Fibroblast of skin of right biceps (primary cell): ENCODE results near the gene MGAT4A.
"Not testable (repeated sequence)": the region's sequence is repeated elsewhere in the genome, so short reads cannot be mapped to it uniquely, and the experiment has no call there.

Source experiments
- DNase-seq: peaks from one replicate; pipeline ENCODE4 v3.0.0-alpha.2; 2013

Gene MGAT4A

DNA sequence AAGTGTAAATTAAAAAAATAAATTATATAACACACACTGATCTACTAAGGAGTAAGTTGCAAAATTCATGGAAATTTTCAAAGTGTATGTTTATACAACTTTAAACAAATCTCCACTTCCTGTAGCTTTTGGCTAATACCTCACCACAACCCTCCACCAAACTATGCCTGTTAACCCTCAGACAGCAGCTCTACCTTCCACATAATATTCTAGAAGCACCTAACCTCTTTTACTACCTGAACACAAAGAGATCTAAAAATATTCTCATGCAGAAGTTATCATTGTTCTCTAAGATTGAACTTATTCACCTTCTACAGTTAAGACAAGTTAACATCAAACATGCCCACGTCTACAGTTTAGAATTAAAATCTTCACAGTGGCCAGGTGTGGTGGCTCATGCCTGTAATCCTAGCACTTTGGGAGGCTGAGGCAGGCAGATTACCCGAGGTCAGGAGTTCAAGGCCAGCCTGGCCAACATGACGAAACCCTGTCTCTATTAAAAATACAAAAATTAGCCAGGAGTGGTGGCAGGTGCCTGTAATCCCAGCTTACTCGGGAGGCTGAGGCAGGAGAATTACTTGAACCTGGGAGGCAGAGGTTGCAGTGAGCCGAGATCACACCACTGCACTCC lies 2.7 kb downstream of the MGAT4A start:
- DNase-seq = not testable (repeated sequence)

DNA sequence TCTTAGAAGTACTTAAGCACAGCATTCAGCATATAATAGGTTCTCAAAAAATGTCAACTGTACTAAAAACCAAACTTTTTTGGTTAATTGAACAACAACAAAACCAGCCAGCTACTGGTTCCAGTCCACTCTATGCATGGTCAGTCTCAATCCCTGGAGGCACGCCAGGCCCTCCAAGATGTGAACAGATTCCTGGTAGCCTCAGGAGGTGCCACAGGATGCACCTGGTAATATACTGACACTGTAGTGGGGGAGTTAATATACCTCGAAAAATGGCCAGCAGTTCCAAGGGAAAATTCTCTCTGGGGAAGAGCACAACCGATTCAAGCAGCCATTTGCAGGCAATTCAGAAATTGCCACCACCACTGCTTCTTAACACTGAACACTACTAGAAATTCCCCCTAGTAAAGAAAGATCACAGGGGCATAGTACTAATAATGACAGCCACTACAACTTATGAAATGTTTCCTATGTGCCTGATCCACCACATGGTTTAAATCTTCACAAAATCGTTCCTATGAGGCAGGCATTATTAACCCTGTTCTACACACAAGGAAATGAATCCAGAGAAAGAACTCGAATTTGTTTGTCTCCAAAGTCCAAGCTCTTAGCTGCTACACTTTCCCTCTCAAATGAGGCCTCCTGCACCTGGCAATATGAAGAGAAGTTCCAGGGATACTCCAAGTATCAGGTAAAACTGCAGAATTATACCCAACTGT lies 3.4 kb downstream of the MGAT4A start:
- DNase-seq = no peak

DNA sequence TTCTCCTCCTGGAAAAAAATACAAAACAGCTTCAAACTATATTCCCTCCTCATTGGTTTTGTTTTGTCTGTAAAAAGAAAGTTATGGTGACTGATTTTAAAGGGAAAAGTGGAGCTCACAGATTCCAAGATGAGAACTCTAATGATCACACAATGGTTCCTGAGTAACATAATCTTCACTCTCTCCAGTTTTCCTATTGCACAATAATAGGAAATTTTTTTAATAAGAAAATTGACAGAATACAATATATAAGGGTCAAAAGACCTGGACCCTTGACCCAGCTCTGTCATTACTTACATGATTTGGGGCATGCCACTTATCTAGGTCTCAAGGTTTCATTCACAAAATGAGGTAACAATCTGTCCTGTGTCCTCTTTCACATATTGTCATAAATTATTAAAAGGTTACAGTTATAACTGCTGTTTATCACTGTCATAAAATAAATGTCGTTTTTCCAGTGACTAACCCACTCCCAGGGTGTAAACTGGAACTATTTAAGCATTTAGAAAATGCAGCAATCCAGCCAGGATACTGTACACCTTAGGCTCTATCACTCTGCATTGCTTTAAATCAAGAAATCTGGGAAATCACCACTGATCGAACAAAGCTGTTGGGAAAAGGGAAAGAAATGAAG lies 4.1 kb downstream of the MGAT4A start:
- no peak for DNase-seq

DNA sequence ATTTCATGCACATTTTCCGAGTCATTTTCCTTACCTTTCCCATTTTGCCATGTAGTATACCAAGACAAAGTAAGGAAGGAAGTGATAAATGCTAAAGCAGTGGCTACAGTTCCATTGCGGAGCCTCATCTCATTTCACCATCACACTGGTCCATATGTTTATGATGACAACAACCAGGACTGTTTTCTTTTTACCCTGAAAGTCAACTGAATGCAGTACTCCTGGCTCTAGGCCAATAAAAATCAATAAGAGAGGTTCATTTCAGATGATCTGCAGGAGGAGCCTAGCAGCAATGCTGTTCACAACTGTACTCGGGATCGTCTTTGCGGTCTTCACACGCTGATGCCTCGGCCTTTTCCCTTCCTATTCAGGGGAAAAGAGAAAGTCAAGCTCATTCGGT lies 4.7 kb downstream of the MGAT4A start:
- DNase-seq = no peak

DNA sequence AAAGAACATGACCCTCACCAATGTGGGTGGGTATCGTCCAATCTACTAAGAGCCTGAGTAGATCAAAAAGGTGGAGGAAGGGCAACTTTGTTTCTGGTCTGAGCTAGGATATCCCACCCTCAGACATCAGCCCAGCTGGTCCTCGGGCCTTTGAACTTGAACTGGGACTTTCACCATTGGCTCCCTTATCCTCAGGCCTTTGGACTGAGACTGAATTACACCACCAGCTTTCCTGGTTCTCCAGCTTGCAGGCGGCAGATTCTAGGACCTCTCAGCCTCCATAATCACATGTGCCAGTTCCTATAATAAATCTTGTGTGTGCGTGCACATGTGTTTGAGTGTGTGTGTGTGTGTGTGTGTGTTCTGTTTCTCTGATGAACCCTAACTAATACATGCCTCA lies 10.6 kb downstream of the MGAT4A start:
- no peak for DNase-seq

DNA sequence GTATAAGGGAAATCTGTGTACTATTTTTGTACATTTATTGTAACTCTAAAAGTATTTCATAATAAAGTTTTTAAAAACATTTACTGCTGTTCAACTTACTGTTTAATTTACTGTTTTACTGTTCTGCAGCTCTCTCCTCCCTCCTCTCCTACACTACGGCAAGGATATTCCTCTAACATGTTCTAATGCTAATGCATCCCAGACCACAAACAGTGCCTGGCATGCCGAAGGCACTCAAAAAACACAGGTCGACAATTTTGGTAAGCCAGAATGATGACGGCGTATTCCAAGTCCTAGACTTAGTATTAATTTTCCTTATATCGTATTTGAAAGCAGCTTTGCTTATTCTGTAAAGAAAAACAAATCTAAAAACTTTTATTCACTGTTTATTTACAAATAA lies 13.3 kb downstream of the MGAT4A start:
- DNase-seq = no peak

DNA sequence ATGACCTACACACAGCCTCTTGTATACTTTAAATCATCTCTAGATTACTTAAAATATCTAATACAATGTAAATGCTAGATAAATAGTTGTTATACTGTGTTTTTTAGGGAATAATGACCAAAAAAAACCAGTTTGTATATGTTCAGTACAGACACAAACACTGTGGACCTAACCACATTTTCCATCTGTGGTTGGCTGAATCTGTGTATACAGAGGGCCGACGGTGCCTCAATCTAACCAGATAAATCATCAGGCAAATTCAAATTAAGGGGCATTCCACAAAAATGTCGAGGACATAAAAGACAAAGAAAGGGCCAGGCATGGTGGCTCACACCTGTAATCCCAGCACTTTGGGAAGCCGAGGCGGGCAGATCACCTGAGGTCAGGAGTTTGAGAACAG lies 14.1 kb downstream of the MGAT4A start:
- DNase-seq = no peak

DNA sequence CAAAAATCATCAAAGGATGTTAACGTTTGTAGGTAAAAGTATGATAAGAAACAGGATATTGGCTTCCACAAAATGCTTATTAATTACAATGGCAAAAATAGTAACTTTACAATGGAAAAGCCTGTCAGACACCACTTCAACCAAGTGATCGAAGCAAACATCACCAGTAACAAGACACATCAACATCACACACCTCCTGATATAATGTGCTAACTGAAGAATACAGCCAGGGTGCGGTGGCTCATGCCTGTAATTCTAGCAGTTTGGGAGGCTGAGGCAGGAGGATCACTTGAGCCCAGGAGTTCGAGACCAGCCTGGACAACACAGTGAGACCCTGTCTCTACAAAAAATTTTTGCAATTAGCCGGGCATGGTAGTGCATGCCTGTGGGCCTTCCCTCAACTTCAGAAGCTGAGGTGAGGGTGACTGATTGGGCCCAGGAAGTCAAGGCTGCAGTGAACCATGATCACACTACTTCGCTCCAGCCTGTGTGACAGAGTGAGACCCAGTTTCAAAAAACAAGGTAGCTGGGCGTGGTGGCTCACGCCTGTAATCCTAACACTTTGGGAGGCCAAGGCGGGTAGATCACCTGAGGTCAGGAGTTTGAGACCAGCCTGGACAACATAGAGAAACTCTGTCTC lies 15.0 kb downstream of the MGAT4A start:
- DNase-seq = no peak

DNA sequence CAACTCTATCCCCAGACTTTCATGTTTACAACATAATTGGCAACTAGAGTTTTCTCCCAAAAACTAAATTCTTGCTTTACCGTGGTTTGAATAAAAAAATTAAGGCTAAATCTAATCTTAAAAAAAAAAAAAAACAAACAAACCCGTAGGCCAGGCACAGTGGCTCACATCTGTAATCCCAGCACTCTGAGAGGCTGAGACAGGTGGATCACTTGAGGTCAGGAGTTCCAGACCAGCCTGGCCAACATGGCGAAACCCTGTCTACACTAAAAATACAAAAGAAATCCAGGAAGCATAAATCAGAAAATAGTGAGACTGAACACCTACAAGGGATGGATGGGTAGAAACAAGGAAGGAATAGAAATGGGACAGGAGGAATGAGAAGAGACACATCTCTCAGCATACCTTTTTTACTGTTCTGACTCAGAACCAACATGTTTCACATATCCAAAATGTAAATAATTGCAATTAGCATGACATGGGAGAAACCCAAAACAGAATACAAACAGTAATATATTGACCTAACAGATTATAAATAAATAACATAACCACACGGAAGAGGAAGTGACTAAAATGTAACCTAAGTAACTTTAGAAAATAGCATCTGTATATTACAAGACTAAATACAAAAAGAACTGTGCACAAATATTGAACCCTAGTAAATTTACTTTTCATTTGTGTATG lies 17.5 kb downstream of the MGAT4A start:
- no peak for DNase-seq

DNA sequence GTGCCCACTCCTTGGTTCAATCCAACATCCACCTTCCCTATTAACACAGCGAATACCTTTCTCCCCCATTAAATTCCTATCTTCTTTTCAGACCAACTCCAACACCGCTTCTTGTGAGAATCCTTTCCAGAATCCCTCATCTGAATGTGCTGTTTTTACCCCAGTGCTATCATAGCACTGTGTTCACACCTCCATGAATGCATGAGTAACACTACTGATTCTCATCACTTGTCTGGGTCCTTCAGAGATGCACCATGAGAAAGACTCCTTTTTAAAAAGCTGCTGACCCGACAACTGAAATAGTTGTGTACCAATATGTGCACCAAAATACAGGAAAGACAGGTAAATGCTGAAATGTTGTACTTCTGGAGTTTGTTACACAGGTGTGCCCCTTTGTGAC lies 18.8 kb downstream of the MGAT4A start:
- no peak for DNase-seq

DNA sequence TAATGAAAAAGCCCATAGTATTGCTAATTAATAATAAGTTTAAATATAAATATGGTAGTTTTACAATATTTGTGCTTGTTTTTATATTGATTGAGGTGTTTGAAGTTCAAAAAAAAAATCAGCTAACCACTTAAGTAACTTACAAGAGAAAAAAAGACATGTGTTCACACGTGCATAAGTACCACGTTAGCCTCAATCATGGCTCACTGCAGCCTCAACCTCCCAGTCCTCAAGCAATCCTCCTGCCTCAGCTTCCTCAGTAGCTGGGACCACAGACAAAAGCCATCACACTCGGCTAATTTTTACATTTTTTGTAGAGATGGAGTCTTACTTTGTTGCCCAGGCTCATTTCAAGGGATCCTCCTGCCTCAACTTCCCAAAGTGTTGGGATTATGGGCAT lies 19.4 kb downstream of the MGAT4A start:
- no peak for DNase-seq

DNA sequence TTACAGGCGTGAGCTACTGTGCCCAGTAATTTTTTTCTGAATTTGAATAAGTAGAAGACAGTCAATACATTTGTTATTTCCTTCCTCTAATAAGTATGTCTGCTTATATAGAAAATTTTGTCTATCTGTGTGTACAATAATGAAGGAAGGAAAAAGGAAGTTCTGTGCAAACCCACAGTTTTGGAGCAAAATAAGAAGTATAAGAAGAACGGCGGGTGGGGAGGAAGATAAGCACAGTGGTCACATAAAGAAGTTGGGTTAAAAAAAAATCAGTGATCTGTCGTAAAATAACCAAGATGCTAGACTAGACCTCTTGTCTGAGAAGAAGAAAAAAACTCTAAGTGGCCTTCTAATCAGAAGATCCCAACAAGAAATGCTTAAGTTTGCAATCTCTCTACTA lies 20.2 kb downstream of the MGAT4A start:
- no peak for DNase-seq

DNA sequence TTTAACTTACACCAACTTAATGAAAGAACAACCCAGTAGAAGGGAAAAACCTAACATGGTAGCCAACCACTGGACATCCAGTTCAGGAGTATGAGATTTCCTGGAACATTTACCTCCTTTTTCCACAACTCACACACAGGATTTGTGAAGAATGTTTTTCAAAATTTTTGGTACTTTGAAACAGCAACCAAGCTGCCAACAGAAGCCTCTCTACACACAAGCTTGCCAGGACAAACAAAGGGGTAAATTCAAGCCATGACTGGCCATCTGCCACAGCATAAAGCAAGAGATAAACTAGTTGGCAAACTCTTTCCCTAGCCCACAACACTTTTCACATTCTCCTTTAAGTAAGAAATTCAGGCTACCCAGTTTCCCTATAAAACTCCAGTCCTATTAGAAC lies 21.4 kb downstream of the MGAT4A start:
- no peak for DNase-seq

DNA sequence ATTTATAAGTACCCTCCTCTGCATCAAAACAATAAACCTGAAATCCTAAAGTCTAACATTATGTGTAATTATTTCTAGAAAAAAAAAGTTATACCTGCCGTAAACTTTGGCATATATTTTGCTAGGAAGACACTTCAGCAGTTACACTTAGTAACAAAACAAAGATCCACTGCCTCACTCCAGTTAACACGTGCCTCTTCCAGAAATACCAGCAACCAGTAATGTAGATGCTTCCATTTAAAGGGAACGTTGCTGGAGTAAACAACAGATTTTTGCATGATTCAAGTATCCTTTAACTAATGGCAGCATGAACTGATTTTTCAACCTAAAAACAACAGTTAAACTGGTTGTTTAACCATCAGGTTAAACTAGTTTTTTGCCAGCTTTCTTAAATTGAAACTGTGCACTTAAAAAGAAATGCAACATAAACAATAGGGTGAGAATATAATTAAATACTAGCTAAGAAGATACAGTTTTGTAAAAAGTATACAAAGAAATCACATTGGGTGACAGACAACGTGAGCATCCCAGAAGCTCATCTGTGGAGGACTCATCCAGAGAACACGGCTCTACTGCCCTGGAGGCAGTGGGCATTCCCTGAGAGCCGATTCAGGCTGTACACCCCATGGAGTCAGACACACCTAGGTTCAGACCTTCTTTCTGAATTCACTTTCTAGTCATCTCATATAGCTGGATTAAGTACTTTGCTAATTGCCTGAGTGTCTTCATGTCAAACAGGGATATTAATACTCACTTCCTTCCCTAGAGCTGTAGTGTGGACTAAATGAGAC lies 22.3 kb downstream of the MGAT4A start:
- DNase-seq = no peak

DNA sequence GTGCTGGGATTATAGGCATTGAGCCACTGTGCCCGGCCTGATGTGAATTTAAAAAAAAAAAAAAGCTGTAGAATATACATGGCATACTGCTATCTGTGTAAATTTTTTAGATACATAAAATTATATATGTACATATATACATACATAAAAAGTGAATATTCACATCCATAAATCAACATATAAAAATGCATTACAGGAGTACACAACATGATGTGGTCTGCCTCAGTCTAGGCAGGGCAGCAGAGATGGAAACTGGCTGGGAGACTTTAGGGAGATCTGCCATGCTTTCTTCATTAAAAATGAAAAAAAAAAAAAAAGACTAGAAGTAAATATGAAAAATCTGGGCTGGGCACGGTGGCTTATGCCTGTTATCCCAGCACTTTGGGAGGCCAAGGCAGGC lies 24.3 kb downstream of the MGAT4A start:
- no peak for DNase-seq

DNA sequence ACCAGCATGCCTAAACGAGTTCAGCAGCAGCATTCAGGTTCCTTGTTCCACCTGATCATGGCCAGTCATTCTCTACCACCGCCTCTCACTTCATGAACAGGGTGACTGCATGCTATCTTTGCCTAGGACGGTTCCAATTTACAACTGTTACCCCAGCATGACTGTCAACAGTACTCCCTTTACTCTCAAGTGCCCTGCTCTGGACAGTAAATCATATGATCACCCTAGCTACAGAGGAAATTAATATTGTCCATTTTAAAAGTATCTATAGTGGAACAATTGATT lies 25.7 kb downstream of the MGAT4A start:
- DNase-seq = no peak

DNA sequence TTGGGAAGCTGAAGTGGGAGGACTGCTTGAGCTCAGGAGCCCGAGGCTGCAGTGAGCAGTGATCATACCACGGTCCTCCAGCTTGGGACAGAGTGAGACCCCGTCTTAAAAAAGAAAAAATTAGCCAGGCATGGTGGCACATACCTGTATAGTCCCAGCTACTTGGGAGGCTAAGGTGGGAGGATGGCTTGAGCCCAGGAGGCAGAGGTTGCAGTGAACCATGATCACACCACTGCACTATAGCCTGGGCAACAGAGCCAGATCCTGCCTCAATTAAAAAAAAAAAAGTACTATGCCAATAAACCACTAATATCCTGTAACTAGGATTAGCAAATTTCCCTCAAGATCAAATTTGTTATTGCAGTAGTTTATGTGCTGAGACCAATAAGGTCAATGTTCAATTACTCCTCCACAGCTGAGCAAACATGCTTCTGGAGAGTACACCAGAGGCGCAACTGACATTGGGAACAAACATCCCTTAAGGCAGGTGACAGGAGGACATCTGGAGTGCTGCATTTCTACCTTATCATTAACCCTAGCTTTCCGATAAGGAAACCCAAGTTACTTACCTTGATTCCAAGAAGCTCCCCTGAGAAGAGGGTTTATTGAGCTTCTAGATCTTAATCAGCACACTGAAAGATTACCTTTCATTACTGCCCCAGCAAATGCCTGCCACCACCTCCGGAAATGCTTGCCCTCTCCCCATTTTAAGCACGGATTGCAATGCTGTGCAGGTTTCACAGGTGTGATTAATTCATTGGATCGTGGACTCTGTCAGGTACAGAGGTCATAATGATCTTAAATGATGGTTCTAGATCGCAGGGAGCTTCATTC lies 26.2 kb downstream of the MGAT4A start:
- no peak for DNase-seq

DNA sequence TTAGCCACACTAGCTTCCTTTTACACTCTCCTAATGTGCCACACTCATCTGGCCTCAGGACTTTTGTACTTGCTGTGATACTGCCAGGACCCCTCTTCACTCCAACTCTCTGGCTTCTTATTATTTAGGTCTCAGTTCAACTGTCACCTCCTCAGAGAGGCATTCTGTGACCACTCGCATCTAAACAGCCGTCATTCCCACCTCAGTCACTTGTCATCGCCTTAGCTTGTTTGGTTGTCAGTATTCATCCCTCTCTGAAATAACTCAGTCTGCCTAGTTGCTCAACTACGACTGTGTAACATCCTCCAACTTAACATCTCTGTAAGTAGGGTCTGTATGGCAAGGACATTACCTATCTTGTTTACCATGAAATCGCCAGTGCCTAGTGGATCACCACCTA lies 27.2 kb downstream of the MGAT4A start:
- no peak for DNase-seq

DNA sequence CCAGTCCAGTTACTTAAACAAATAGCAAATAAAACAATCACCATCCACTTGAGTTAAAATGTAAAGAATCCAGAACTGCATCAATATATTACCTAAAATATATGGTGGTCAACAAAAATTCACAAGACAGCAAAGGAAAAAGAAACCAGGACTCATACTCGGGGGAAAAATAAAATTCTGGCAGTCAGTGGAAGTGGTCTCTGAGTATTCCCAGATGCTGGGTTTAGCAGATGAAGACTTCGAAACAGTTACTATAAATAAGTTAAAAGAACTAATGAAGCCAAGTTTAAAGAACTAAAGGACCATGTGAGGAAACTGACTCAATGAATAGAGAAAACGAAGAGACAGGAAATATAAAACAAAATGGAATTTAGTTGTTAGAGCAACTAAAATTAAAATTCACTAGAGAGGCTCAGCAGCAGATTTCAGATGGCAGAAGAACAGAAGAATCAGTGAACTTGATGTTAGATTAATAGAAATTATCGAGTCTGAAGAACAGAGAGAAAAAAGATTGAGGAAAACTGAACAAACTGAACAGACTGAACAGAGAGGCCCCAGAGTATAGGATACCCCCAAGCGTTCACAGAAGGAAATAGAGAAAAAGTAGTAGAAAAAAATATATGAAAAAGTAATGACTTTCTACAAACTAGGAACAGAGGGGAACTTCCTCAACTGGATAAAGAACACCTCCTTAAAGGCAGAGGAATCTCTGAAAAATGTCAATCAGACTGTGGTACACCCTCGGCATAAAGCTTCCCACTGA lies 27.9 kb downstream of the MGAT4A start:
- no peak for DNase-seq

DNA sequence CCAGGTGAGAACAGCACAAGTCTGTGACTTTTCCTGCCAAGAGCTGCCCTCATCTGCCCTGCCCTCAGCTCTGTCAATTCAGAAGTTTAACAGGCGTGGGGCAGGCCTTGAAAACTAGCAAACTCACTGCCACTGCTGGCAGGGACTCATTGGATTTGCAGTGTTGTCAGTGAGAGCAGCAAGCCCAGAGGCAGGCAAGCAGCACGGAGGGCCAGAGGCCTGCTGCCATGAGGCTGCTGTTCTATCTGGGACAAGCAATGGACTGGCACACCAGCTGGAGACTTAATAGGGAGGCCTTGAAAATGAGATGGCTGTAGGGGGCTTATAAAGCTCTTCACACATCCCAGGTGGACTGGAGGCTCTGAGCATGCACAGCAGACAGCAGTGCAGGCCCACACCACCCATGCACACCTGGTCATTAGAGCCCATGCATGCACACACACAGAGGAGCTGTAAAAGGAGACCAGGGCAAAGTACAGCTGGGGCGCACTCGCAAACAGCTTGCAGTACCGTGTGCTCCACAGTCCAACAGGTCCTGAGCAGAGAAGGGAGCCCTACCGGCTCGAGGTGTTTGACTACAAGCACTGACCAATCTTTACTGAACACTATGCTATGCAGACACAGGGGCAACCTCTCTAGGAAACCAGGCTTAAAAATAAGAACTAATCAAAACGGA lies 28.7 kb downstream of the MGAT4A start:
- DNase-seq = no peak

DNA sequence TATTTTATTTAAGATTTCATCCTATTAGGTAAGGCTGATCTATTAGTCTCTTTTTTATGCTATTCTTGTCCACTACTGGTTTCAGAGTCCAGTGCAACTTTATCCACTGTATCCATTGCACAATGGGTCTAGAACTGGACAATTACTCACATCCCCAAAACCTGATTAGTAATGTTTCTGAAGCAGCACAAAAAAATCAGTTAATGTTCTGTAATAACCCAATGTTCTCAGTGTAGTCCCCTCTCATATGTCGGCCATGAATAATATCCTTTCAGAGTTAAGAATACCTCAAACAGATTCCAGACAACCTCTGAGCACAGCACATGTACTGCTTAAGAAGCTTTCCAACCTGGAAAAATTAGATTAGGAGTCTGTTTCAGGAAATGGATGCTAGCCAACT lies 29.7 kb downstream of the MGAT4A start:
- DNase-seq = no peak
